GM12892 (cell line): ENCODE measurements around the gene CELF2.

Source experiments
- POLR2A ChIP-seq: IDR thresholded peaks from 2 replicates; pipeline ENCODE4 v1.6.1; 2011; ENCODE audit warnings: low read depth, low read length, control low read depth
- POLR2AphosphoS5 ChIP-seq: IDR thresholded peaks from 2 replicates; pipeline ENCODE4 v1.6.1; 2011; ENCODE audit warnings: low read depth, low read length, control low read depth
- TAF1 ChIP-seq: IDR thresholded peaks from 2 replicates; pipeline ENCODE4 v1.6.1; 2011; ENCODE audit warnings: low read depth, mild to moderate bottlenecking, control low read depth, low read length, borderline replicate concordance

- TF ChIP-seq POLR2A (no peak), POLR2AphosphoS5 (no peak), TAF1 (no peak)
These were observed 196.7 kb downstream of the CELF2 start for GRCh38 chr10:11214407-11214806.
